IMR-90 (cell line): ENCODE results near the gene HS6ST2.

Experiments used
- CTCF ChIP-seq: conservative IDR thresholded peaks from 2 replicates; pipeline ENCODE4 v1.5.1; 2012; ENCODE audit warnings: mild to moderate bottlenecking, low read depth, low read length, improper control_type of control experiment
- FOS ChIP-seq: fragments of 150-350 bp; IDR thresholded peaks from 2 replicates; pipeline ENCODE4 v1.6.1; 2016; ENCODE audit warnings: low read depth, low read length
- MAFK ChIP-seq: IDR thresholded peaks from 2 replicates; pipeline ENCODE4 v1.6.1; 2012; ENCODE audit warnings: low read depth, low read length, improper control_type of control experiment

GRCh38 chrX:132984058-132984650 is 25.7 kb upstream of the HS6ST2 start:
- TF ChIP-seq CTCF: no peak
- no peak for TF ChIP-seq MAFK
- no peak for TF ChIP-seq FOS
